Thyroid gland (tissue), 4 donors: ENCODE results near the gene C6orf58.

Source experiments
- CTCF ChIP-seq, 6 experiments: fragments of 200-600 bp in 3 of 6; fragments of 450-650 bp in 3 of 6; sonication (generic) in 3 of 6; IDR thresholded peaks; one replicate each; pipeline ENCODE4 v1.5.1; 2016 to 2019; ENCODE audit warnings: antibody characterized with exemption in 6 of 6, mild to moderate bottlenecking in 2 of 6, inconsistent platforms in 1 of 6, moderate library complexity in 1 of 6
- POLR2A ChIP-seq, 2 donors: fragments of 450-650 bp; IDR thresholded peaks; one replicate each; pipeline ENCODE4 v1.6.1; 2017; ENCODE audit warnings: antibody characterized with exemption in 2 of 2, mild to moderate bottlenecking in 2 of 2, moderate library complexity in 1 of 2

GRCh38 chr6:127606131-127606562 lies 29.2 kb downstream of the C6orf58 start:
- peak in 3 of 6 experiments; percentile 34 to 41 (median 39) for TF ChIP-seq CTCF (IDR thresholded peaks at IDR 0.05)
- TF ChIP-seq POLR2A (IDR thresholded peaks at IDR 0.05) = no peak
